Posterior vena cava (tissue), 2 donors: ENCODE measurements around the gene HIC1. TPM values are rescaled to one million over a fixed set of nuclear protein-coding genes. Genes with fewer than 3 reads are reported as not detected.
A peak's percentile ranks its signal among the peaks of the same experiment; 100 is the strongest.
"Not testable (repeated sequence)": the region's sequence is repeated elsewhere in the genome, so short reads cannot be mapped to it uniquely, and the experiment has no call there.

ENCODE experiments used
- DNase-seq: peaks from one replicate; pipeline ENCODE4 v3.0.0-alpha.2; 2020; ENCODE audit warnings: low spot score
- intact Hi-C, 2 donors: fragments of 100-400 bp; cut with DNase I; formaldehyde crosslinking; loops; one replicate each; pipeline versions ENCODE4 v1.14.1 to v1.14.2; 2022 to 2023
- long read RNA-seq, 2 donors: library from polyadenylated mRNA; unstranded; transcript quantifications; one replicate each; pipeline ENCODE4 v2.0.0, GENCODE V29; 2020 to 2021
- total RNA-seq, 2 donors: library from RNA; stranded (reverse); fragmentation: NEBNext Ultra II Directional; extraction: Animal tissue kit (Norgen Biotek cat#: 25700); gene quantifications; one replicate each; pipeline ENCODE4 v1.2.1, GENCODE V29; 2021
- donor health status: DM: yes; HTN: yes; CAD: no.
- donor health status: DM: yes; HTN: yes; CAD: no.

HIC1 gene
- total RNA-seq = 10 to 100 TPM; 41.3 to 64.2 TPM
- long read RNA-seq, donor 1, transcript HIC1-205 (2 exons, 1,134 nt) = major isoform, 14 of 50 reads
- long read RNA-seq, donor 1, transcript HIC1-206 (1 exons, 725 nt) = minor isoform, 9 of 50 reads
- long read RNA-seq, donor 1, partial matches to known transcripts = 0 of 50 reads
- long read RNA-seq, donor 1, other reads (novel, unspliced or antisense) = 27 of 50 reads
- long read RNA-seq, donor 2, partial matches to known transcripts = 0 of 14 reads
- long read RNA-seq, donor 2, other reads (novel, unspliced or antisense) = 14 of 14 reads

DNA sequence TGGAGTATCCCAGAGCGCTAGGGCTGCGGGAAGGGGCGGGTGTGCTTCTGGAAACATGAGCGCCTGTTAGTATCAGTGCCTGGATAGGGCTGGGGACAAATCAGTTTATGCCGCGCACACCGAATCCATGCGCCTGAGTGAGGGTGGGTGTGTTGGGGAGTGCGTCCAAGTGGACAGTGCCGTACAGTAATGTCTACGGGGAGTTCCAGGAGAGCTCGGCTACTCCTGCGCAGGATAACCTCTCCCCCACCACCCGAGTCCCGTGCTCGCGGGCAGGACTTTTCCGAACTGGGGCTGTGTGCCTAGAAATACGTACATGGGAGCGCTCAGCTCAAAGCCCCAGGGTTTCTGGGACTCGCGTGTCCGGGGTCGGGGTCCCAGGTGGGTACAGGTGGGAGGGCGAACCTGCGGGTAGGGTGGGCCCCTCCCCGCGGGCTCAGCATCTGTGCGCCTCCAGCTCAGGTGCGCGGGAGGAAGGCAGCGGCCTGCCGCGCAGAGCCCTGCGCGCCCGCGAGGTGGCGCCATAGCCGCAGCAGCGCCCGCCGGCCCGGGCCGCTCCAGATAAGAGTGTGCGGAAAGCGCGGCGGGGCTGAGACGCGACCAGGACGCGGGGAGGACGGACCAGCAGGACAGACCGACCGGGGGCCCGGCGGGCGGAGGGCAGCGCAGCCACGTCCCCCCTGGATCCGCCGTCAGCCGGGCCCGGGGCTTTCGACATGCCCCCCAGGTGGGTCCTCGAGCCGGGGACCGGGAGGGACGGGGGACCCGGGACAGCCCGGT lies at the start of gene HIC1:
Gene HIC1, plus strand, starts transcription at position 592 of the 780 bp plus-strand sequence. CDS start 1,588 bp downstream, outside the sequence.
- DNase-seq = peak; percentile 95
- intact Hi-C loops = loop anchor here (2.0 to 5.0 kb wide), 2 partner anchors 38 to 190 kb away; no protein-coding TSS in a partner anchor

DNA sequence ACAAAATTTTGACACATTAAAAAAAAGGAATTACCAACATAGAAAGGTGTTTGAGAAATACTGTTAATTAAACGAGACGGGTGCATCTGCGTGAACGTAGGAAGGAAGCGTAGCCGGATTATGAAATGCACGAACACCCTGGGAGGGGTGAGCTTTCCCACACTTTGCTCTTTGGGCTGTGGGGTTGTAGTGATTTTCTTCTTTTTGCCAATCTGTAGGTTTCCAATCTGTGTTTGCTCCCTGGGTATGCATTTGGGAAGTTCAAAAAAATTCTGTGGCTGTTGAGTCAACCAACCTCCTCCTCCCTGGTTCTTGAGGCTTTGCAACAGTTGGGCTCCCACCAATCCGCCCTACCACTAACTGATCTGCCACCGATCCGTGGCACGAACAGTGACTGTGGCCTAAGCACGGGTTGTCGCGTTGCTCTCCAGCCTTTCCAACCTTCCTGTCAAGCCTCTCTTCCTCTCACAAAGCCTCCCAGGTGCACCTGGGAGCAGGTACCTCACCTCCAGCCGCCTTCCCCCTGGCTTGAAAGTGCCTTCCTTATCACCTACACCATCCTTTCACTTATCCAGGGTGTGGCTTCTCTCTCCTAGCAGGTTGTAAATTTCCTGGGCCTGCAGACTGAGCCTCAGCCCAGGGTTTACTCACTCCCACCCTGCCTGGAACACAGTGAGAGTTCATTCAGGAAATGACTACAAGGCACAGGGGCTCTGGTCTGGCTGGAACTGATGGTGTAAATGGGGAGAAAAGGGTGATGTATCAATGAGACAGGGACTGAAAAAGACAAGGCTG lies 46.4 kb upstream of the HIC1 start:
- DNase-seq = no peak
- intact Hi-C loops = no loop called here

DNA sequence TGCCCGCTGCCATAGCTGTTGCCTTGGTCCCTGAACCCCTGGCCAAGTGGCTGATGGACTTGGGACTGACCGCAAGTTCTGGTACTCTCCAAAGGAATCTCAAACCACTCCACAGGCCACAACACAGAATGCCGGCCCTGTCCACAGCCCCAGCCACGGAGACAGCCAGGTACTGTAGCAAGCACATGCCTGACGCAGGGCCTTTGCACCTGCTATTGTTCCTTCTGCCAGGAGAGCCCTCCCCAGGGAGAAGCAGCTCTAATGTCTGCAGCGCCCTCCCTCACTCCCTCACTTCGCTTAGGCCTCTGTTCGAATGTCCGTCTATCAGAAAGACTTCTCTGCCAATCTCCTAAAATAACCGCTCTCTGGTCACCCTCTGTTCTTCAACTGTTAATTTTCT lies 45.2 kb upstream of the HIC1 start:
- intact Hi-C loops = no loop called here
- DNase-seq = no peak

DNA sequence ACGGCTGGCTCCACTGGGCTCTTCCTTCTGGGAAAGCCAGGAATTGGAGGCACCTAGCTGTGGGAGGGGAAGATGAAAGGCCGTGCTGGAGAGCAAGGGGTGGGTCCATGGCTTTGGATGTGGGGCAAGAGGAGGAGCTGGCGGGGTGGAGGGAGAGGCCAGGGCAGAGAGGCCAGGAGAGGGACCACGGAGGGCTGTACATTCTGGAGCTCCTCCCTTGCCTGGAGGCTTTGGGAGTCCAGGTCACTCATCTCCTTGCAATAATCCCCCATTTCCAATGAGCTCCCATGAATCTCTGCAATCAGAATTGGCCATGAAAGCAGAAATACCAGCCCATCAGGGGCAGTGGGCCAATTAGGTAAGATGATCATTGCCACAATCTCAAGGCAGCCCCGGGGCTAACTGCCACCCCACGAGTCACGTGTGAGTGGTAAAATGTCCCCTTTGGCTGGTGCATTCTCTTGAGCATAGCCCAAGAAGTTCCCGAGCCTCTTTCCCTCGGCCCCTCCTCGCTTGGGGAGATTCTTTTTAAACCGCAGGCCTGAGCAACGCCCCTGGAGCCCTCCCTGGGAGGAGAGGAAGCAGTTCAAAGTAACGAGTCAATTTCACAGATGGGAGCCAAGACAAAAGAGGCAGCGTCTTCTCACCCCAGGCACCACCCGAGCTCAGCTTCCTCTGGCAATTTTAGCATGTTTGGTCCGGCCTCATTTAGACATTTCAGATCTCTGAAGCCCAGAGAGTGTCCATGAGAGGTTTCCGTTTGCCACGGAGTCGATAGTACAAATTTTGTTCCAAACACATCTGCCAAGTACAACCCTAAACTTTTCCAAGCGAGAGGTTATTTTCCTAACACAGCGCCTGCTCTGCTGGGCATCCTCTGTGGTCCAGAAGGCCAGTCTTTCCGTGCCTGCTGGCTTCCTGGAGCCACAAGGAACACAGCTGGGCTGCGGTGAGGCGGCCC lies 43.2 kb upstream of the HIC1 start:
- DNase-seq = no peak
- intact Hi-C loops = no loop called here

DNA sequence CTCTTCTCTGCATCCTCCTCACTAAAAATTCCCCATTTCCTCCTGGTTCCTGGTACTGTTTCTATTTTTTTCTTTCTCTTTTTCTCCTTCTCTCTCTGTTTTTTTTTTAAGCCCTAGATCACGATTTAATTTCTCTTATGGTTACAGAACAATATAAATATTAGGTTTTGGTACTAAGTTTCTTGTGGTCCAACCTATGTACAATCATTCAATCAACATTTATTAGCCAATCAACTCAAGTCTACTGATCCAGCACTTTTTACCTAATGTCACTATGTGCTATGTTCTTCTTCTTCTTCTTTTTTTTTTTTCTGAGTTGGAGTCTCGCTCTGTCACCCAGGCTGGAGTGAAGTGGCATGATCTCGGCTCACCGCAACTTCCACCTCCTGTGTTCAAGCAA lies 42.4 kb upstream of the HIC1 start:
- no peak for DNase-seq
- intact Hi-C loops = no loop called here

DNA sequence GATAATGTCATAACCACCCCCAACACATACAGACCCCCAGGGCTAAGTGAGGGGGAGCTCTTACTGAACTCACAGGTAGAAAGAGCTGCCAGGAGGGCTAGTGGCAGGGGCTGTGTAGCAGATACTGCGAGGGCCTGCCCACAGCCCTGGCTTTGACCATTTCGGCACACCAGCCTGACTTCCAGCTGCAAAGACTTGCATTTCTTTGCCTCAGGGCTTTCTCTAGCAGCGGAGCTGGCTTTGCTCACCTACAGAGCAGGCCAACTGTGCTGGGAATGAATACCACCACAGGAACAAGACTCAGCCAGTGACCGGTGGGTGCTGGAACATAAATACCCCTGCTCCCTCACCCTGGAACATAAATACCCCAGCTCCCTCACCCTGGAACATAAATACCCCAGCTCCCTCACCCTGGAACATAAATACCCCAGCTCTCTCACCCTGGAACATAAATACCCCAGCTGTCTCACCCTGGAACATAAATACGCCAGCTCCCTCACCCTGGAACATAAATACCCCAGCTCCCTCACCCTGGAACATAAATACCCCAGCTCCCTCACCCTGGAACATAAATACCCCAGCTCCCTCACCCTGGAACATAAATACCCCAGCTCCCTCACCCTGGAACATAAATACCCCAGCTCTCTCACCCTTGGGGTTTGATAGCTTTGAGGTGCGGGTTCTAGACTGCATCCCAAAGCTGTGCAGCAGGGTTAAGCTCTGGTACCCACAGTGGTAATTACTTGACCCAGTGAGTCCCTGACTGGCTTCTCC lies 41.5 kb upstream of the HIC1 start:
- intact Hi-C loops, DNase-seq: not testable (repeated sequence)

DNA sequence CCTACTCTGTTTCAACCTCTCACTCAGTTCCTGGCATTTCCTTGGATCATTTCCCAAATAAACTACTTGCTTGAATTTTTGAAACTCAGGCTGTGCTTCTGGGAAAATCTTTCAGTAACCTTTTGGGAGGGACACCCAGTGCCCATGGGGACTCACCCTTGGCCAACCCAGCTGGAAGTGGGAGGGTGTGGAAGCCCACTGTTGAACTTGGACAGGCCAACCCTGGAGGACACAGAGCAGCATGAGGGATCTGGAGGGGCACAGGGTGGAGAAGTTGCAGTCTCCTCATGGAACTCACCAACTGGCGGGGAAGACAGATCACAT lies 40.9 kb upstream of the HIC1 start:
- intact Hi-C loops = no loop called here
- DNase-seq = no peak

GRCh38 chr17:2015314-2015713 lies 39.6 kb upstream of the HIC1 start:
- intact Hi-C loops = no loop called here
- no peak for DNase-seq

DNA sequence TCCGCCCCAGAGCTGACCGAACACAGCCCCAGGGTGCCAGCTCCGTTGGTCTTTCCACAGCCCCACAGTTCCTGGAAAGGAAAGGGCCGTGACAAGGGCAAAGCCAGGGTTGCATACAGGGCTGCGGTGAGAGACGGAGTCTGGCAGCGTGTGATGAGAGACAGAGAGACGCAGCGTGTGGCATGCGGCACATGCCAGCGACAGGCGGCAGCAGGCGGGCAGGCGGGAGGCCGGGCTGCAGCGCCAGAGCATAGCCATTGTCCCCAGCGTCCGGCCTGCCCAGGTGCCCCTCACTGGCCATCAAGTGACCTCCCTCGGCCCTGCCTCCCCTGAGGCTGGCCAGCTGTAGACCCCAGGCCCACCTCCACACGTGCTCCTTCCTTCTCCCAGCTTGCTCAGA lies 38.4 kb upstream of the HIC1 start:
- DNase-seq = no peak
- intact Hi-C loops = no loop called here

DNA sequence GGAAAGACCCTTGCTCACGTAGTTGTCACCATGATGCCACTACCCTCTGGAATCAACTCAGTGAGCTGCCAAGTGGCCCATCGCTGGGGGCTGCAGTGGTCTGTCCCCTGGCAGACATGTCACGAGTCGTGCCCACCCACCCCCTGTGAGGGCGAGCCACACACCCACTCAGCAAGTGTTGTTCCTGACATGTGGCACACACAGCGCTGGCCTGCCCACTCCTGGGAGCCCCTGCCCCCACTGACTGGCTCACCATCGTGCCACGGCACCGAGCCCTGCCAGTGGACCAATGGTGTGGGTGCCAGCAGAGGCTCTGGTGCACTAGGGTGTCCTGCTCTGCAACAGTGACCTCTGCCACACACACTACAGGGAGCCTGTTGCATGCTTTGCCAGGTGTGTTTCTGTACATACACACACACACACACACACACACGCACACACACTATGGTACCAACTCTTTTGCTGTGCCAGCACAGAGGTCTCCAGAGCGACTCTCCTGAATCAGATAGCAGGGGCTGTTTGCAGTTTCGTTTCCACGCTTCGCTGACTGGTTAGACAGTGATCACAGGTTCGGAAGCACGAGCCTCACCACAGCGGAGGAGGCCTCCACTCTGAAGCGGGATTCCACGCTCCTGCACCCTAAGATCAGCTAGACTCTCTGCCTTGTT lies 37.5 kb upstream of the HIC1 start:
- DNase-seq = no peak
- intact Hi-C loops = no loop called here

GRCh38 chr17:2018716-2019510 lies 36.0 kb upstream of the HIC1 start:
- intact Hi-C loops = no loop called here
- DNase-seq = no peak

DNA sequence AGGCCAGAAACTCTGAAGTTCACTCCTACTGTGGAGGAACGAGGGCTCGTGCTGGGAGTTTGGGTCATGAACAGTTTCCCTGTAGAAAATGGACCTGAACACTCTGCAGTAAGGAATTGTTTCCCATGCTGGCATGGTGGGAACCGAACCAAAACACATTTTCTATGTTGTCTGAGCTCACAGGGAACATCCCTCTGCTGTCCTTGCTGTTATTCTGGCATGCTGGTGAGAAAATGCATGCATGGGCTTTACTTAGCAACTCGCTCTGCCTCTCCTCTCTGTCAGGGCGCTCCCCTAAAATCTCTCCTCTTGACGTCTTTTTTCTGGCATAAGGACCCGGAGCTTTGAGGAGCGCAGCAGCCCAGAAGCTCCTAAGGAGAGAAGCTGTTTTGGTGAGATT lies 35.2 kb upstream of the HIC1 start:
- intact Hi-C loops = loop anchor here (5.0 to 10.0 kb wide), 2 partner anchors 45 to 102 kb away; no protein-coding TSS in a partner anchor
- no peak for DNase-seq

GRCh38 chr17:2020721-2021120 lies 34.2 kb upstream of the HIC1 start:
- intact Hi-C loops = loop anchor here (5.0 to 10.0 kb wide), 2 partner anchors 46 to 103 kb away; no protein-coding TSS in a partner anchor

DNA sequence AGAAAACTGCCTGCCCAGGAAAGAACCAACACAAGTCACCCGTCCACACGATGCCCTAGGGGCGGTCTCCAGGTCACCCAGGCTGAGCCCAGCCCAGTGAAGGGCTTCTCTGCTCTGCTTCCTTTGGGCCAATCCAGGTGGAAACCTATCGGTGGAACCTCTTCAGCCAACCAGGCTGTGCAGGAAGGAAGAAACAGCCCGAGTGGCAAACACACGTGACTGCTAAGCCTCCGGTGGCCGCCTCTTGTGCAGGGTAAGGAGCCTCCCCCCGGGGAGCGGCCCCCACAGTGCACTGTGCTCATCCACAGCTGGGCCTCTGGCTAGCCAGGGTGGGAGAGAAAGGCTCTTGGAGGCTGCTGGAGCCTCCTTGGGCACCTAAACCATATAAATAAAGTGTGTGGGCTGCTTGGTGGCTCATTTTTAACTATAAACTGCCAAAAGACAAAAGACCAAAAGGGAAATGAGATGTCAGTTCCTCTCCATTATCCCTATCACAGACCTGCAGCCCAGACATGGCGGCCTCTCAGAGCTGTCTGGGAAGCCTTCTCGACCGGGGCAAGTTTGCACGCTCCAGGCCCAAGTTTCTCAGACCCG lies 32.2 kb upstream of the HIC1 start:
- intact Hi-C loops = loop anchor here (5.0 to 10.0 kb wide), 2 partner anchors 48 to 105 kb away; no protein-coding TSS in a partner anchor

More at GRCh38 chr17:2020721-2021120, 34.2 kb upstream of the HIC1 start:
- DNase-seq = no peak

DNA sequence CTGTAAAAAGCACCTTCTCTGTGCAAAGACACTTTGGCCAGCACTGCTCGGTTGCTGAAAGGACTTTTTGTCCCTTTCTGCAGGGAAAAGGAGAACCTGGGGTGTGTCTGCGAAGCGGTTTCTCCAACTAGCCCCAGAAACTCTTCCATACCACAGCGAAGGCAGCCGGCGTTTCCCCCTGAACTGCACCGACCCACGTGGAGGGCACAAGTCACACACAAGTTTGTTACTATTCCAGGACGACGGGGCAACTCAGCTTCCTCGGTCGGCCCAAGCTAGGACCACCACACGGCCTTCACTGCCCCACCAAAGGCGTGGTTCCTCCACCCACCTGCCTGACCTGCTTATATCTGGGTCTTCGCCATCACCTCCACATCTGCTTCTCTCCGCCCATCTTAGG lies 31.6 kb upstream of the HIC1 start:
- intact Hi-C loops = loop anchor here (5.0 to 10.0 kb wide), 2 partner anchors 48 to 106 kb away; no protein-coding TSS in a partner anchor
- no peak for DNase-seq

More for the DNA sequence above, 32.2 kb upstream of the HIC1 start:
- DNase-seq = no peak
